Activated B cell treated with CpG ODN at 0.5 μM for 24 hours (primary cell): Measurements from ENCODE around the gene LARP1B. TPM values are rescaled to one million over a fixed set of nuclear protein-coding genes. Genes with fewer than 3 reads are reported as not detected.

Experiments used
- ATAC-seq: fragments of 200-7000 bp; cut with Tn5 transposase; one replicate; pipeline ENCODE4 v1.10.0; 2021; ENCODE audit warnings: low read depth, mild to moderate bottlenecking, moderate library complexity
- CTCF ChIA-PET: fragments of 350-600 bp; sonication (Branson Sonifier 250); formaldehyde crosslinking; loops from one replicate; lab custom pipeline; 2021; ENCODE audit warnings: antibody characterized with exemption; lab: Charles Lee
- POLR2A ChIA-PET: fragments of 350-600 bp; sonication (Branson Sonifier 250); formaldehyde crosslinking; loops from one replicate; lab custom pipeline; 2021; ENCODE audit warnings: antibody characterized with exemption; lab: Charles Lee
- DNase-seq: peaks from one replicate; pipeline ENCODE4 v3.0.0; 2022
- H3K27ac Mint-ChIP-seq: one replicate; pipeline ENCODE4 v1.8.0; 2020; ENCODE audit warnings: mixed read lengths
- H3K27me3 Mint-ChIP-seq: one replicate; pipeline ENCODE4 v1.8.0; 2021; ENCODE audit warnings: mixed read lengths
- H3K36me3 Mint-ChIP-seq: one replicate; pipeline ENCODE4 v1.8.0; 2021; ENCODE audit warnings: low read depth, mixed read lengths
- H3K4me1 Mint-ChIP-seq: one replicate; pipeline ENCODE4 v1.8.0; 2021; ENCODE audit warnings: mixed read lengths
- H3K4me3 Mint-ChIP-seq: one replicate; pipeline ENCODE4 v1.8.0; 2020; ENCODE audit warnings: mild to moderate bottlenecking, mixed read lengths
- H3K9me3 Mint-ChIP-seq: one replicate; pipeline ENCODE4 v1.8.0; 2020; ENCODE audit warnings: mixed read lengths
- CTCF ChIP-seq: fragments of 200-600 bp; IDR thresholded peaks from one replicate; pipeline ENCODE4 v1.8.0; 2022; ENCODE audit warnings: antibody characterized with exemption, mild to moderate bottlenecking
- intact Hi-C: fragments of 100-400 bp; cut with micrococcal nuclease; formaldehyde crosslinking; loops from one replicate; pipeline ENCODE4 v1.15.1; 2024
- total RNA-seq: library from RNA; stranded (reverse); gene quantifications from 2 replicates; pipeline ENCODE4 v1.2.3, GENCODE V29; 2022

The LARP1B gene
- total RNA-seq, 1 donor from 2014 or later = 11.5 TPM

GRCh38 chr4:128169245-128169644 lies 108.1 kb downstream of the LARP1B start:
- ChIA-PET CTCF (no interaction called here), POLR2A (no interaction called here)
- no peaks in the 10 kb centered on the region for H3K4me1 Mint-ChIP-seq
- intact Hi-C loops = no loop called here
- ATAC-seq (no peak), DNase-seq (no peak)
- no peaks in the 10 kb centered on the region for H3K27me3 Mint-ChIP-seq
- H3K4me3 Mint-ChIP-seq = no peak overlapping the region
- no peaks in the 10 kb centered on the region for H3K36me3 Mint-ChIP-seq
- no peaks in the 10 kb centered on the region for H3K9me3 Mint-ChIP-seq
- no peak overlapping the region for H3K27ac Mint-ChIP-seq
- TF ChIP-seq CTCF = no peak

GRCh38 chr4:128176643-128177042 lies 115.5 kb downstream of the LARP1B start:
- H3K9me3 Mint-ChIP-seq = peaks cover 2% of the 10 kb centered on the region
- TF ChIP-seq CTCF = no peak
- H3K27ac Mint-ChIP-seq = no peak overlapping the region
- DNase-seq (no peak), ATAC-seq (no peak)
- ChIA-PET POLR2A (no interaction called here), CTCF (no interaction called here)
- H3K36me3 Mint-ChIP-seq = peaks cover 4% of the 10 kb centered on the region
- intact Hi-C loops = no loop called here
- H3K4me3 Mint-ChIP-seq = no peak overlapping the region
- peaks cover 8% of the 10 kb centered on the region for H3K4me1 Mint-ChIP-seq
- no peaks in the 10 kb centered on the region for H3K27me3 Mint-ChIP-seq

DNA sequence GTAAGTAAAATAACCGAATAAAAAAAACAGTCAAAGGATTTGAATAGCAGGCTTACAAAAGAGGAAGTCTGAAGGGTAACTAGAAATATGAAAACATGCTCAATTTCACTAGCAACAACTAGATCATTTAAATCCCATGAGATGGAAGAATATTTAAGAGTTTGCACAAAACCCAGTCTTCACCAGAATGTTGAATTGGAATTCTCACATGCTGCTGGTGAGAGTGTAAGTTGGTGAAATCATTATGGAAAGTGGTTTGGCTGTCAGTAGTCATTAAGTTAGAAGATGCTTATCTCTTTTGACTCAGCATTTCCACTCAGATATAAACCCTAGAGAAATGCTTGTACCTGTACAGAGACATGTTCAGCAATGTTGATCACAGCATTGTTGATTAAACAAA lies 116.4 kb downstream of the LARP1B start:
- ChIA-PET CTCF (no interaction called here), POLR2A (no interaction called here)
- no peak for TF ChIP-seq CTCF
- peaks cover 8% of the 10 kb centered on the region for H3K4me1 Mint-ChIP-seq
- peaks cover 4% of the 10 kb centered on the region for H3K36me3 Mint-ChIP-seq
- peaks cover 2% of the 10 kb centered on the region for H3K9me3 Mint-ChIP-seq
- intact Hi-C loops = no loop called here
- no peak overlapping the region for H3K27ac Mint-ChIP-seq
- DNase-seq = no peak
- no peak overlapping the region for H3K4me3 Mint-ChIP-seq
- no peak for ATAC-seq
- no peaks in the 10 kb centered on the region for H3K27me3 Mint-ChIP-seq

GRCh38 chr4:128186623-128187022 lies 125.5 kb downstream of the LARP1B start:
- intact Hi-C loops = no loop called here
- CTCF ChIA-PET = no interaction called here
- no peak for DNase-seq
- H3K4me1 Mint-ChIP-seq = no peaks in the 10 kb centered on the region
- H3K27me3 Mint-ChIP-seq = no peaks in the 10 kb centered on the region
- ATAC-seq = no peak
- H3K27ac Mint-ChIP-seq = no peak overlapping the region
- POLR2A ChIA-PET = no interaction called here
- H3K4me3 Mint-ChIP-seq = no peak overlapping the region
- H3K36me3 Mint-ChIP-seq = no peaks in the 10 kb centered on the region
- peaks cover 3% of the 10 kb centered on the region for H3K9me3 Mint-ChIP-seq
- TF ChIP-seq CTCF = no peak

DNA sequence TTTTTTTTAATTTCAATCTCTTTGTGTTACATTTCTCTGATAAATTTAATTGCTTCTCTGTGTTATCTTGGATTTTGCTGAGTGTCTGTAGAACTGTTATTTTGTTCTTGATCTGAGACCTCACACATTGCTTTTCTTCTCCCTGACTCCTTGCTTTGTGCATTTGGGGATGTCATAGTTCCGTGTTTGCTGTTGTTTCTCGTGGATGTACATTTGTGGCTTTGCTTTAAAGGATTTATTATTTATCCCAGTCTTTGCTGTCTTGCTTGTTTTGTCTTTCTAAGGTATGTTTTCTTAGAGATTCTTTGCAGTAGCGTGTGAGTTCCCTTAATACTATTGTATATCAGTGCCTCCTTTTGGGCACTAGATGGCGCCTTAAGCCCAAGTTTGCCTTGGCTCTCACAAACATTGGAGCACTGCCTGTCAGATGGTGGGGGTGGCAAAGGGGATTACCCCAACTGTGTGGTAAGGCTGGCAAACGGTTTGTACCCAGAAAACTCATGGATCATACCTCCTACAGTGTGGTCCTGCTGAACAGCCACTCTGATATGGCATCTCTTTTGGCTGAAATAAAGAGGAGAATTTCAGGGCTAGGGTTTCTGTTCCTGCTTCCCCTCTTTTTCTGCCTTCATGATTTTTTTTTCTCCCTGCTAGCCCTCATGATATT lies 130.1 kb downstream of the LARP1B start:
- DNase-seq = peak; percentile 31
- Mint-ChIP-seq H3K27me3 (no peaks in the 10 kb centered on the region), H3K4me3 (no peak overlapping the region), H3K27ac (no peak overlapping the region), H3K4me1 (no peaks in the 10 kb centered on the region), H3K36me3 (no peaks in the 10 kb centered on the region), H3K9me3 (no peaks in the 10 kb centered on the region)
- TF ChIP-seq CTCF = peak; percentile 79
- peak; percentile 92 for ATAC-seq
- CTCF ChIA-PET = interaction anchor here (0.6 to 1.6 kb wide), 9 partner anchors 30 to 1449 kb away, joined by 3 to 5 read pairs (median 3); no protein-coding TSS in a partner anchor
- POLR2A ChIA-PET = no interaction called here
- intact Hi-C loops = loop anchor here (1.0 to 10.0 kb wide), 5 partner anchors 96 to 672 kb away; partner anchors contain the start of genes JADE1 and PGRMC2
